SH-SY5Y (cell line): ENCODE data around the gene SH3TC1.

Source experiments
- GATA2 ChIP-seq: IDR thresholded peaks from 2 replicates; pipeline ENCODE4 v1.6.1; 2011; ENCODE audit warnings: mild to moderate bottlenecking, low read depth, low read length
- GATA3 ChIP-seq: IDR thresholded peaks from 2 replicates; pipeline ENCODE4 v1.6.1; 2011; ENCODE audit warnings: low read depth, mild to moderate bottlenecking, low read length, moderate library complexity

The SH3TC1 gene

GRCh38 chr4:8171266-8171665, 27.8 kb upstream of the SH3TC1 start:
- TF ChIP-seq GATA3 = no peak
- TF ChIP-seq GATA2 = no peak

- TF ChIP-seq GATA2 (no peak), GATA3 (no peak)
Measured at GRCh38 chr4:8171984-8172924, 26.8 kb upstream of the SH3TC1 start.

GRCh38 chr4:8173492-8174242, 25.4 kb upstream of the SH3TC1 start:
- no peak for TF ChIP-seq GATA3
- no peak for TF ChIP-seq GATA2

GRCh38 chr4:8174970-8175369, 24.1 kb upstream of the SH3TC1 start:
- TF ChIP-seq GATA2 (no peak), GATA3 (no peak)

GRCh38 chr4:8175686-8176085, 23.4 kb upstream of the SH3TC1 start:
- no peak for TF ChIP-seq GATA3
- TF ChIP-seq GATA2 = no peak

- TF ChIP-seq GATA3 (no peak), GATA2 (no peak)
Measured at GRCh38 chr4:8176547-8177399, 22.3 kb upstream of the SH3TC1 start.

- no peak for TF ChIP-seq GATA3
Measured at GRCh38 chr4:8177552-8177951, 21.5 kb upstream of the SH3TC1 start.

GRCh38 chr4:8177956-8178355, 21.1 kb upstream of the SH3TC1 start:
- TF ChIP-seq GATA3 (no peak), GATA2 (no peak)

GRCh38 chr4:8179074-8179473, 20.0 kb upstream of the SH3TC1 start:
- TF ChIP-seq GATA3 (no peak), GATA2 (no peak)

GRCh38 chr4:8179771-8180170, 19.3 kb upstream of the SH3TC1 start:
- TF ChIP-seq GATA3 (no peak), GATA2 (no peak)

GRCh38 chr4:8180310-8181093, 18.6 kb upstream of the SH3TC1 start:
- TF ChIP-seq GATA2 (no peak), GATA3 (no peak)

- no peak for TF ChIP-seq GATA3
- no peak for TF ChIP-seq GATA2
Measured at GRCh38 chr4:8181119-8181518, 18.0 kb upstream of the SH3TC1 start.

GRCh38 chr4:8181844-8182243, 17.2 kb upstream of the SH3TC1 start:
- TF ChIP-seq GATA3 (no peak), GATA2 (no peak)

GRCh38 chr4:8182294-8182693, 16.8 kb upstream of the SH3TC1 start:
- TF ChIP-seq GATA2 = no peak
- no peak for TF ChIP-seq GATA3
